BJ (cell line): ENCODE results near the gene SPATA24. TPM values are rescaled to one million over a fixed set of nuclear protein-coding genes. Genes with fewer than 3 reads are reported as not detected.

Experiments
- CTCF ChIA-PET: fragments of 350-600 bp; formaldehyde crosslinking; extraction: SDS; loops from one replicate; lab custom pipeline; 2021; ENCODE audit warnings: antibody characterized with exemption, inconsistent platforms; lab: Yijun Ruan, JAX
- POLR2A ChIA-PET: fragments of 300-600 bp; sonication (Branson Sonifier 250); formaldehyde crosslinking; extraction: SDS; loops from one replicate; lab custom pipeline; 2021; ENCODE audit warnings: antibody characterized with exemption; lab: Charles Lee
- DNase-seq: peaks from one replicate; pipeline ENCODE4 v3.0.0-alpha.2; 2011; ENCODE audit warnings: low read depth
- H3K27me3 ChIP-seq: 2 replicates; pipeline ENCODE4 v1.6.0; 2011; ENCODE audit warnings: low read length; ENCODE audit not compliant: control insufficient read depth, insufficient read depth
- H3K36me3 ChIP-seq: 2 replicates; pipeline ENCODE4 v1.5.1; 2011; ENCODE audit warnings: low read length; ENCODE audit not compliant: control insufficient read depth, insufficient read depth
- H3K4me3 ChIP-seq: 2 replicates; pipeline ENCODE4 v1.5.1; 2011; ENCODE audit warnings: low read depth, mild to moderate bottlenecking, control low read depth, low read length
- CTCF ChIP-seq: IDR thresholded peaks from 2 replicates; pipeline ENCODE4 v1.5.1; 2011; ENCODE audit warnings: low read depth, mild to moderate bottlenecking, control low read depth, inconsistent platforms, low read length, moderate library complexity; ENCODE audit not compliant: insufficient read depth
- polyA plus RNA-seq: library from polyadenylated mRNA; depleted of rRNA; stranded (reverse); fragments of >200 nt; gene quantifications from 2 replicates; pipeline ENCODE4 v1.2.3, GENCODE V29; 2011

Gene SPATA24
- polyA plus RNA-seq, 1 experiment: 3.4 TPM

- ChIA-PET CTCF (no interaction called here), POLR2A (no interaction called here)
- Histone ChIP-seq H3K27me3 (no peaks in the 10 kb centered on the region), H3K36me3 (no peaks in the 10 kb centered on the region), H3K4me3 (no peak overlapping the region)
- no peak for DNase-seq
- no peak for TF ChIP-seq CTCF
Observed at GRCh38 chr5:139384591-139385051, 19.3 kb downstream of the SPATA24 start.

DNA sequence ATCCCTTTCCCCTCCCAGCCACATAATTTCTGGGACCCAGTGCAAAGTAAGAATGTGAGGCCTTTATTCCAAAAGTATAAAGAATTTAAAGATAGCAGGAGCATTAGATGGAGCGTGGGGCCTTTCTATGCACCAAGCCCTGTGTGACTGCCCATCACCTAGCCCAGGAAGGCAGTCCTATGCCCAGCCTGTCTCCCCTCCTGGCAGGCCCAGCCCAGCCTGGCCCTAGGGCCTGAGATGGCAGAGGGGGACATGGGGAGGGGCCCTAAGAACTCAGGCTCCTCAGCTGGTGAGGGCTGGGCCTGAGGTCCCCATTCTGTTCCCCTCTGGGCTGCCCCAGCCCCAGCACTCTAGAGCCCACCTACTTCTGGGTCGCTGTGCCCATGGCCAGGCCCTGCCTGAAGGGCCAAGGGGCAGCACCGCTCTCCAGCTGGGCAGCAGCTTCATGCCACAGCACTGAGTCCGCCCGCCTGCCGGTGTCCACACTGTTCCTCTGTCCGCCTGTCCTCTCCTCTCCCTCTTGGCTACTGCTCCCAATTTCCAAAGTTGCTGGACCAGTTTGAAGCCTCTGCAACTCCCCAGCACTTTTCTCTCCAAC, 19.8 kb downstream of the SPATA24 start:
- DNase-seq: no peak
- CTCF ChIA-PET: no interaction called here
- TF ChIP-seq CTCF: no peak
- POLR2A ChIA-PET: no interaction called here
- no peak overlapping the region for H3K4me3 ChIP-seq
- no peaks in the 10 kb centered on the region for H3K36me3 ChIP-seq
- H3K27me3 ChIP-seq: no peaks in the 10 kb centered on the region

- no peak for DNase-seq
- Histone ChIP-seq H3K4me3 (no peak within 1 kb of the TSS), H3K27me3 (no peaks in the 10 kb centered on the region), H3K36me3 (no peaks in the 10 kb centered on the region)
- TF ChIP-seq CTCF: no peak
- CTCF ChIA-PET: interaction anchor here (0.6 kb wide), 1 partner anchor 934 kb away, joined by 3 read pairs; no protein-coding TSS in a partner anchor
- POLR2A ChIA-PET: no interaction called here
Observed at GRCh38 chr5:139383275-139383992, 20.5 kb downstream of the SPATA24 start, which contains the start of gene SLC23A1. TSS of gene SLC23A1 (minus strand) at chr5:139383297. CDS start at chr5:139383253, 44 bp downstream.

- Histone ChIP-seq H3K4me3 (no peak overlapping the region), H3K36me3 (no peaks in the 10 kb centered on the region), H3K27me3 (no peaks in the 10 kb centered on the region)
- no peak for TF ChIP-seq CTCF
- ChIA-PET POLR2A (no interaction called here), CTCF (no interaction called here)
- DNase-seq: no peak
Observed at GRCh38 chr5:139382807-139383206, 21.1 kb downstream of the SPATA24 start.
